ENCODE measurements around the gene ATP2C1. TPM values are rescaled to one million over a fixed set of nuclear protein-coding genes. Genes with fewer than 3 reads are reported as not detected.

Gene ATP2C1, protein sequence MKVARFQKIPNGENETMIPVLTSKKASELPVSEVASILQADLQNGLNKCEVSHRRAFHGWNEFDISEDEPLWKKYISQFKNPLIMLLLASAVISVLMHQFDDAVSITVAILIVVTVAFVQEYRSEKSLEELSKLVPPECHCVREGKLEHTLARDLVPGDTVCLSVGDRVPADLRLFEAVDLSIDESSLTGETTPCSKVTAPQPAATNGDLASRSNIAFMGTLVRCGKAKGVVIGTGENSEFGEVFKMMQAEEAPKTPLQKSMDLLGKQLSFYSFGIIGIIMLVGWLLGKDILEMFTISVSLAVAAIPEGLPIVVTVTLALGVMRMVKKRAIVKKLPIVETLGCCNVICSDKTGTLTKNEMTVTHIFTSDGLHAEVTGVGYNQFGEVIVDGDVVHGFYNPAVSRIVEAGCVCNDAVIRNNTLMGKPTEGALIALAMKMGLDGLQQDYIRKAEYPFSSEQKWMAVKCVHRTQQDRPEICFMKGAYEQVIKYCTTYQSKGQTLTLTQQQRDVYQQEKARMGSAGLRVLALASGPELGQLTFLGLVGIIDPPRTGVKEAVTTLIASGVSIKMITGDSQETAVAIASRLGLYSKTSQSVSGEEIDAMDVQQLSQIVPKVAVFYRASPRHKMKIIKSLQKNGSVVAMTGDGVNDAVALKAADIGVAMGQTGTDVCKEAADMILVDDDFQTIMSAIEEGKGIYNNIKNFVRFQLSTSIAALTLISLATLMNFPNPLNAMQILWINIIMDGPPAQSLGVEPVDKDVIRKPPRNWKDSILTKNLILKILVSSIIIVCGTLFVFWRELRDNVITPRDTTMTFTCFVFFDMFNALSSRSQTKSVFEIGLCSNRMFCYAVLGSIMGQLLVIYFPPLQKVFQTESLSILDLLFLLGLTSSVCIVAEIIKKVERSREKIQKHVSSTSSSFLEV
- total RNA-seq (ENCODE audit: unreplicated experiment): 102 TPM
- long read RNA-seq, full-length matches to known transcripts: 6 of 15 reads
- long read RNA-seq, partial matches to known transcripts: 3 of 15 reads
- long read RNA-seq, other reads (novel, unspliced or antisense): 6 of 15 reads

DNA sequence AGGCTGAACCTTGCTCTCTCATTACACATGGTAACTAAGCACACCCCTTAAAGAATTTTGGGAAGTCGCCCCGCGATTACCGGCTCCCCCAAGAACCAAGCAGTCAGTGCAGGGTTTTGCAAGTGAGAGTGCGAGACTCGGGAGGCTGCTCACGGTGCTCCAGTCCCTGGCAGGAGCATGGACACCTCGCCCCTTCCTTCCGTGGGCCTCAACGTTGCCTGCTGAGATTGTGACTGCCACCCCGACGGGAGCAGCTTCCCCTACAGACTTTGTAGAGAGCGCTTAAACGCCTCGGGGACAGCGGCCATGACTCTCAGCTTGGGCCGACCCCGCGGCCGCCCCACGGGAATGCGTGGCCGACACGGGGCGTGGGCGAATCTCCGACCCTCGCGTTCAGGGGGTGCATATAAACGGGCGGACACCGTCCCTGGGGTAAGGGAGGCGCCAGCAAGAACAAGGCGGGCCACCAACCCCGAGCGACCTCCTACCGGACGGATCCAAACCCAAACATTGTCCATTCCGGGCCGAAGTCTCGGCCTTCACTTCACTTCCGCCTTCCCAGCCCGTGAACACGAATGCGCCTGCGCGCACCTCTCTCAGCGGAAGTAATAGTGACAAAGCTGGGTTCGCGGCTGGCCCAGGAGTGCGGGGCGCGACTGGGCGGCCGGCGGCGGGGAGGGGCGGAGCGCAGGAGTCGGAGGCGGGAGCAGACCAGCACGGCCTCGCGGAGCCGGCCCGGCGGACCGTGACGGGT is at the start of gene ATP2C1:
Gene ATP2C1 (plus strand): TSS at position 709 of the 754 bp plus-strand sequence. CDS start 686 bp downstream, outside the sequence.
- Mint-ChIP-seq H3K27me3 (ENCODE audit: unreplicated experiment) (peaks cover 5% of the 10 kb centered on the region), H3K4me1 (ENCODE audit: unreplicated experiment) (peaks cover 24% of the 10 kb centered on the region), H3K27ac (ENCODE audit: unreplicated experiment) (peak within 1 kb of the TSS; percentile 95), H3K9me3 (ENCODE audit: unreplicated experiment) (no peaks in the 10 kb centered on the region), H3K4me3 (ENCODE audit: unreplicated experiment) (peak within 1 kb of the TSS; percentile 96), H3K36me3 (ENCODE audit: low read depth, unreplicated experiment) (no peaks in the 10 kb centered on the region)
- TF ChIP-seq, protein P1, sequence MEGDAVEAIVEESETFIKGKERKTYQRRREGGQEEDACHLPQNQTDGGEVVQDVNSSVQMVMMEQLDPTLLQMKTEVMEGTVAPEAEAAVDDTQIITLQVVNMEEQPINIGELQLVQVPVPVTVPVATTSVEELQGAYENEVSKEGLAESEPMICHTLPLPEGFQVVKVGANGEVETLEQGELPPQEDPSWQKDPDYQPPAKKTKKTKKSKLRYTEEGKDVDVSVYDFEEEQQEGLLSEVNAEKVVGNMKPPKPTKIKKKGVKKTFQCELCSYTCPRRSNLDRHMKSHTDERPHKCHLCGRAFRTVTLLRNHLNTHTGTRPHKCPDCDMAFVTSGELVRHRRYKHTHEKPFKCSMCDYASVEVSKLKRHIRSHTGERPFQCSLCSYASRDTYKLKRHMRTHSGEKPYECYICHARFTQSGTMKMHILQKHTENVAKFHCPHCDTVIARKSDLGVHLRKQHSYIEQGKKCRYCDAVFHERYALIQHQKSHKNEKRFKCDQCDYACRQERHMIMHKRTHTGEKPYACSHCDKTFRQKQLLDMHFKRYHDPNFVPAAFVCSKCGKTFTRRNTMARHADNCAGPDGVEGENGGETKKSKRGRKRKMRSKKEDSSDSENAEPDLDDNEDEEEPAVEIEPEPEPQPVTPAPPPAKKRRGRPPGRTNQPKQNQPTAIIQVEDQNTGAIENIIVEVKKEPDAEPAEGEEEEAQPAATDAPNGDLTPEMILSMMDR (IDR thresholded peaks at IDR 0.05; ENCODE audit: unreplicated experiment): no peak
- DNase-seq (ENCODE audit: low spot score): peak; percentile 95

DNA sequence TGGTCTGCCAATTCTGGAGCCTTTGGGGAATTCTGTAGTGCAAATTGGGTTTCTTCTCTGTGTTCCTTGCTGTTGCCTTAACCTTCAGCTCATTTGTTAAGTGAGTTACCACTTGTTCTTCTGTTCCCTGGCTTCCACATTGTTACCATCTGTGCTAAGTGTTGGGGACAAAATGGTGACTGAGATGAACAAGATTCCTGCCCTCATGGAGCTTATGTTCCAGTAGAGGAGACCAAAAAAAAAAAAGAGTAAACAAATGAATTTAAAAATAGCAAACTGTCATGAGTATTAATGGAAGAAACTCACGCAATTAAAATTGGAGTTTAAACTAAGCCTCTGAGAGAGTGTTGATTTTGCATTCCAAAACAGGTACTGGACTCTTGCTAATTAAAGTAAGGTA is 49.4 kb upstream of the ATP2C1 start:
- H3K27me3 Mint-ChIP-seq (ENCODE audit: unreplicated experiment): no peaks in the 10 kb centered on the region
- no peak overlapping the region for H3K4me3 Mint-ChIP-seq (ENCODE audit: unreplicated experiment)
- no peak overlapping the region for H3K27ac Mint-ChIP-seq (ENCODE audit: unreplicated experiment)
- TF ChIP-seq, protein P1 (IDR thresholded peaks at IDR 0.05; ENCODE audit: unreplicated experiment): no peak
- no peak for DNase-seq (ENCODE audit: low spot score)
- no peaks in the 10 kb centered on the region for H3K36me3 Mint-ChIP-seq (ENCODE audit: low read depth, unreplicated experiment)
- no peaks in the 10 kb centered on the region for H3K9me3 Mint-ChIP-seq (ENCODE audit: unreplicated experiment)
- no peaks in the 10 kb centered on the region for H3K4me1 Mint-ChIP-seq (ENCODE audit: unreplicated experiment)

DNA sequence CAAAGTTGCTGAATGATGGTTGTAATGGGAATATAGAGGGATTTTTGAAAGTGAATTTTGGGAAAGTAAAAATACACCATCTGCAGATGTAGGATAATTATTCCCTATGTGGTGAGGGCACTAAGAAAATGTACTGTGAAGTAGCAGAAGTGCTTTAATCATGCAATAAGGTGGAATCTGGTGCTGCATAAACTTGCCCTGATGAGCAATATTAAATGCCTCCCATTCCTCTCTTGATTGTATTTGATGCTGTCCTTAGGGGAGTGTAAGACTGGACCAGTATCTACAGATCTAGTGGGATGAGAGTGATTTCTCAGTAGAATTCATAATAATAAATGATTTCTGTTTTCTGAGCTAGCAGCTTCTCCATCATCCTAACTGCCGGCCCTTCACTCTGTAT is 47.7 kb upstream of the ATP2C1 start:
- Mint-ChIP-seq H3K4me1 (ENCODE audit: unreplicated experiment) (peaks cover 15% of the 10 kb centered on the region), H3K36me3 (ENCODE audit: low read depth, unreplicated experiment) (no peaks in the 10 kb centered on the region), H3K9me3 (ENCODE audit: unreplicated experiment) (no peaks in the 10 kb centered on the region)

DNA sequence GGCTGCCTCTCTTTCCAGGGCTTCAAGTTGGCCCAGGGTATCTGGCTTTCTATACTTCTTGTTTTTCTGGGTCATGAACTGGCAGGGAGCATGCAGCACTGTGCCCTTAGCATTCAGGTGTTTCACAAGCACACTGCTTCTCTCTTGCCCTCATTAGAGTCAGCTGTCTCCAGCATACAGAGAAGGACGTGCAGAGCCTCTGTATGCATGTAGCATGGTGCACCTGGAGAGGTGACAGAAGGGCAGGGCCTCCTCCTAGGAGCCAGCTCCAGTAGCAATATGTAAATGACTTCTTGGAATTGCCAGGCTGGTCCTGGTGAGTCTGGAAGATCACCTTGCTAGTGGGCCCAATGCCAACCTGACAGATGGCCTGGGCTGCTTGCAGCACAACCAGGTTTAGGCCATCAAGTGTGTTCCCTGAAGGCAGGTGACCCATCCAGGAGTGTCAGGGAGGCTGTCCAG is 44.8 kb upstream of the ATP2C1 start:
- H3K27ac Mint-ChIP-seq (ENCODE audit: unreplicated experiment): peak overlapping the region; percentile 78
- H3K9me3 Mint-ChIP-seq (ENCODE audit: unreplicated experiment): no peaks in the 10 kb centered on the region
- no peak for DNase-seq (ENCODE audit: low spot score)
- TF ChIP-seq, protein P1 (IDR thresholded peaks at IDR 0.05; ENCODE audit: unreplicated experiment): no peak
- H3K4me3 Mint-ChIP-seq (ENCODE audit: unreplicated experiment): no peak overlapping the region
- H3K27me3 Mint-ChIP-seq (ENCODE audit: unreplicated experiment): peaks cover 3% of the 10 kb centered on the region
- H3K4me1 Mint-ChIP-seq (ENCODE audit: unreplicated experiment): peaks cover 16% of the 10 kb centered on the region
- H3K36me3 Mint-ChIP-seq (ENCODE audit: low read depth, unreplicated experiment): no peaks in the 10 kb centered on the region

More for the DNA sequence above, 47.7 kb upstream of the ATP2C1 start:
- Mint-ChIP-seq H3K27me3 (ENCODE audit: unreplicated experiment) (no peaks in the 10 kb centered on the region), H3K4me3 (ENCODE audit: unreplicated experiment) (no peak overlapping the region), H3K27ac (ENCODE audit: unreplicated experiment) (no peak overlapping the region)
- no peak for DNase-seq (ENCODE audit: low spot score)
- TF ChIP-seq, protein P1 (IDR thresholded peaks at IDR 0.05; ENCODE audit: unreplicated experiment): no peak
